Islet precursor cell (in vitro differentiated cells): ENCODE measurements around the gene NPDC1.
A peak's percentile ranks its signal among the peaks of the same experiment; 100 is the strongest.

Source experiments
- DNase-seq: peaks from one replicate; pipeline ENCODE4 v3.0.0-alpha.2; 2018

Gene NPDC1

DNA sequence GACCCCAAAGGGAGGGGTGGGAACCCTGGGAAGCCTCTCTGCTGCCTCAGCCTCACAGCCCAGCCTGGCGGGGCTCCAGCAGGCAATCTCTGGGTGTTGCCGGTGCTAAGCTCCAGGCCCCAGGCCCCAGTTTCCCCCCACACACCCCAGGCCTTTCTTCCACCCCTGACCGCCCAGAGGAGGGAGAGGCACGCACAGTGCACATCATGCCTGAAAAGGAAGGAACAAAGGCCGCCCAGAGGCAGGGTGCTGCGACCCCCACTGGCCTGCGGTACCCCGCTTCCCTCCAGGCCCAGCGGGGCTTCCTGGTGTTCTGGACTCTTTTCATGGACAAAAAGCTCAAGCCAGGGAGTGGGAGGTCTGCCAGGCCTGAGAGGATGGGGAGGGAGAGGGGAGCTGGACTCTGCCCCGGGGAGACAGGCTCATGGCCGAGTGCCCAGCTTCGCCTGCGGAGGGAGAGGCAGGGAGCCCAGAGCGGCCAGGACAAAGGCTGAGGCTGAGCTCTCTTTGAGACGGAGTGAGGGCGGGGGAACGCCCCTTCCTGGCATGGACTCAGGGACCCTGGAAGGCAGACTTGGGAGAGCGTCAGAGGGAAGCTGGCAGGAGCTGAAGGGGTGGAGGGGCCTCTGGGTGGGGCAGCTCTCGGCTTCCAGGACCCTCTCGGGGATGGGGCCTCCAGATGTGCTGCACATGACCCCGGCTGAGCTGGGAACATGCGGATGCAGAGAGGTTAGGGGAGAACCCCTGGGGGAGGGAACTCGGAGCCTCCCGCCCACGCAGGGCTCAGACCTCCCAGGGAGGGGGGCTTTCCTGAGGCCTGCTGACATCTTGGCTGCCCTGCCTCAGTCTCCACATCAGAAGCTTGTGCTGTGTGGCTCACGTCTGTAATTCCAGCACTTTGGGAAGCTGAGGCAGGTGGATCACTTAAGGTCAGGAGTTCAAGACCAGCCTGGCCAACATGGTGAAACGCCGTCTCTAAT, 9.7 kb upstream of the NPDC1 start:
- no peak for DNase-seq

DNA sequence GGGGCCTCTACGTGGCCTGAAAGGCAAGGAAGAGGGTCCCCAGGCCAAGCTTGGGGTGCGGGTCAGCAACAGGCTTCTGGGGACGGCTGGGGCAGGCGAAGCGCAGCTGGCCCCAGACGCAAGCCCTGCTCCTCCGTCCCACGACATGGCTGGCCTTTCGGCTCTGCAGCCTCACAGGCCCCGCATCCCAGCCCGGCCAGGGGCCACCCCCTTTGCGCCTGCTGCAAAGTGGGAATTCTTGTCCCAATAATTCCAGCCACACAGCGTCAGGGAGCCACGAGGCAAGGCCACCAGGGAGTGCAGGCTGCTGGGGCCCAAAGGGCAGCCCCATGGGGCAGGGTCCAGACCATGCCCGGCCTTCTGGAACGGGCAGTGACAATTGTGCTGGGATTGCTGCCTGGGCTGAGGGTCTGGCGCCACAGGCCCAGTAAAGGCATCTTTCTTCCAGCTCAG, 9.0 kb upstream of the NPDC1 start:
- no peak for DNase-seq

DNA sequence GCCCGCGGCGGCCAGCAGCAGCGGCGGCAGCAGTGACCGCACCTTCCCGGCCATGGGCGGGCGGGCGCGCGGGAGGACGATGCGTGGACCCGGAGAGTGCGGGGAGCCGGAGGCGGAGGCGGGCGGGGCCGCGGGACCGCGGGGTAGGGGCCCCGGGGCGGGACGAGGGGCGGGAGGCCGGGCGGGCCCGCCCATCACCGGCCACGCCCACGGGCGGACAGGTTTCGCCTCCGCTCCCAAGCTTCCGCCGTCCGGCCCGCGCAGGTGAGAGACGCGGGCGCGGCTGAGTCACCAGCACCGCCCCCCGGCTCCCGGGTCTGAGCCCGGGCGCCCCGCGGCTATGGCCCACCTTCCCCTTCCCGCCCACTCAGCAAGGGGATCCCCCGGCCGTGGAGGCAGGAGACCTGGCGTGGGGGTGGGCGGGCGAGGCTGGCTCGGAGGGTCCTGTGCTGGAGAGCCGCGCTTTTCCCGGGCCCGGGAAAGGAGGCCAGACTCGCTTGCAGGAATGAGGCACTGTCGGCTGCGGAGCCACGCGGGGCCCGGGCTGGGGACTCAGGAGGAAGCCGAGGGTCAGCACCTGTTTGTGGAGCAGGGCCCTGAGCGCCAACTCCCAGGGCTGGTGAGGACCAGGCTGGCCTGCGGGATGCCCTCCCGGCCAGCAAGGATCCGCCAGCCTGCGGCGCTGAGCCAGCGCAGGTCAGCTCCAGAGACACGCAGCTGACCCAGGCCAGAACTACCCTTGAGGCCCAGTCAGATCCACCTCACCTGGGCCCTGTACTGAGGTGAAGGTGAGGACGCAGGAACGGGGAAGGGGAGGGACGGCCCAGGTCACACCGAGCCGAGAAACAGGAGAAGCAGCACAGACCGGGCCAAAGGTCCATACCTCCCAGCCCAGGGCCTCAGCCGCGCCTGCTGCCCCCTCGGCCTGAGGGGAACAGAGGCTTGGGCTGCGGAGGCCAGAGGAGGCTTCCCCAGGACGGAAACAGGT, 8.3 kb upstream of the NPDC1 start, which contains the start of gene ENTPD2:
Gene ENTPD2 (minus strand): TSS at position 118 of the 988 bp plus-strand sequence. CDS start 64 bp downstream, at position 54.
- peak; percentile 78 for DNase-seq

DNA sequence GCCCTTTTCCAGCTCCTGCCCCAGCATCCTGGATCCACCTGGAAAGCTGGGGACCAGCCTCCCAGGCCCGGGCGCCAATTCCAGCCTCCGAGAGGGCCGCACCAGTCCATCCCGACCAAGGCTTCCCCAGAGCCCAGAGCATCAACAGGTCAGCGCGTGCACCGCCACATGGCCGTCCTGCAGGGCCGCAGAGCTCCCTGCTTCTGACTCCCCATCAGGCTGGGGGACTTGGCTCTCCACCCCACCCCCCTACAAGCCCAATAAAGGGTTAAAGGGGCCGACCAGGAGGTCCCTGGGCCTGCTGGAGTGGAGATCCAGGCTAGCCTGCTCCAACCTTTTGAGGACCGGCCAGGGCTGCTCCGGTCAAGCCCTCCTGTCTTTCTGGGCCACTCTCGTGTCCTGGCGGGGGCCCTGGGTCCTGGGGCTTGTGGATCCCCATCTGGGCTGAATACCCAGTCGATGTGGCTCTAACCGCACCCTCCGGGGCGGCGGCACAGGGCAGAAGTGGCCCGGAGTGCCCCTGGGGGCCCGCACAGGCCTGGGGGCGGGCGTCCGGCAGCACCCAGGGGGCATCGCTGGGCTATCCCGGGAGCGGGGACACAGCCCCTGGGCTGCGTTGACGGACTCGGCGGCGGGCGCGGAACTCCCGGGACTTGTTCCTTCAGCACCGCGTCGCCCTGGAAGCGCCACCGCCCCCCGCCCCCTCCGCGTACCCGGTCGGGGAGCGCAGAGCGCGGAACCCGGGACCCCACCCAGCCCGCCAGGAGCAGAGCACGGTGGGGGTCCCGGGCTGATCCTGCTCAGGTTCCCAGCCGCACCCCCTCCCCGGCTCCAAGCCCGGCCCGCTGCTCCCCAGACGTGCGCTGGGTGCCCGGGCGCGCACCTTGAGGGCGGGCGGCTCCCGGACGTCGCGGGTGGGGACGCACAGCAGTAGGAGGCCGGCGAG, 7.3 kb upstream of the NPDC1 start:
- DNase-seq: no peak

DNA sequence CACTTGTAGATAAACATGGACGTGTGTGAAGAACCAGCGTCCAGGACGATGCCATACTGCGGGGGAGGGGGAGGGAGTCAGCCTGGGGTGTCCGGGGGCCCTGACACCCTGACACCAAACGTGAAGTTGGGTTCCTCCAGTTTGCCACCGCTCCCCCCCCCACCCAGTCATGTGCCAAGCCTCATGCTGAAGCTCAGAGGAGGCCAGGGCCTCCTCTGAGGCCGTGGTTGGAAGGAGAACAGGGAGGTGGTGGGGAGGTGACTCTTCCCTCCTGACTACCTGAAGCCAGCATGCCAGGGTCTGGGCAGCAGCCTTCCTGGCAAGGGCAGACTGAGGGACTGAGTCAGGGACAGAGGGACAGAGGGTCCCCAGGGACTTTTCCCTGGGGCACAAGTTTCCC, 6.3 kb upstream of the NPDC1 start:
- no peak for DNase-seq

DNA sequence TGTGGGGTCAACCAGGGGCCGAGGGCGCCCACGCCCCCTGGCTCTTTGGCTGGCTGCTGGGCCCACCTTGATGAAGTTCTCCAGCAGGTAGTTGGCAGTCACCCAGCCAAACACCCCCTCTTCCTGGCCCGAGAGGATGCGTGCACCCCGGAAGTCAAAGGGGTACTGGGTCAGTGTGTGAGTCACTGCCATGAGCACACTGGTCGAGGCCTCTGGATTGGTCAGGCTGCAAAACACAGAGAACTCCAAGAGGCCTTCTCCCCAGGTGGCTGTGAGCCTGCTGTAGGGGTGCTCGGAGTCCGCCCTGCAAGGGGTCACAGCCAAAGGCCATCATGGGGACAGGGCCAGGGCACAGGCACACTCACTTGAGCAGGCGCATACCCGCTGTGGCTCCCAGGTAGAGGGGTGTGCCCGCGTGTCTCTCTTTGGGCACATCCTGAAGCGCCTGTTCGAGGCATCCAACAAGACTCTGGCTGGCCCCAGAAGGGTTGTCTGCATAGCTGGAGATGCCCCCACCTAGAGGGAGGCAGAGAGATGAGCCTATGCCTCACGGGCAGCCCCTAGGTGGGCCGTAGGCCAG, 5.3 kb upstream of the NPDC1 start:
- no peak for DNase-seq

DNA sequence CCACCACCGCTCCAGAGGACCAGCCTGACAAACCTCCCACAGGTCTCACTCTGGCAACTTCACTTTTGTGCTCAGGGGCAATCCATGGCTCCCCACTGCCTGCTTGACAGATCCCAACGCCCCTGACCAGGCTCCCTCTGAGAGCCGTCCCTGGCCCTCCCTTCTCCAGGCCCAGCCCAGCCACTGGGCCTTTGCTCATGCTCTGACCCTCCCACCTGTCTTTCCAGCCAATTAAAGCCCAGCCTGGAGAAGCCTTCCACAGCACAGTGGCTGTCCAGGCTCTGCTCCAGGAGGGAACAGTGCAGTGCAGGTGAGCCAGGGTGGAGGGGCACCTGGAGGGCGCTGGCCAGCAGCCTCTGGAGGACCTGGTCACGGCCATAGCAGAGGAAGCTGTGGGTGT, 4.6 kb upstream of the NPDC1 start:
- DNase-seq: no peak

DNA sequence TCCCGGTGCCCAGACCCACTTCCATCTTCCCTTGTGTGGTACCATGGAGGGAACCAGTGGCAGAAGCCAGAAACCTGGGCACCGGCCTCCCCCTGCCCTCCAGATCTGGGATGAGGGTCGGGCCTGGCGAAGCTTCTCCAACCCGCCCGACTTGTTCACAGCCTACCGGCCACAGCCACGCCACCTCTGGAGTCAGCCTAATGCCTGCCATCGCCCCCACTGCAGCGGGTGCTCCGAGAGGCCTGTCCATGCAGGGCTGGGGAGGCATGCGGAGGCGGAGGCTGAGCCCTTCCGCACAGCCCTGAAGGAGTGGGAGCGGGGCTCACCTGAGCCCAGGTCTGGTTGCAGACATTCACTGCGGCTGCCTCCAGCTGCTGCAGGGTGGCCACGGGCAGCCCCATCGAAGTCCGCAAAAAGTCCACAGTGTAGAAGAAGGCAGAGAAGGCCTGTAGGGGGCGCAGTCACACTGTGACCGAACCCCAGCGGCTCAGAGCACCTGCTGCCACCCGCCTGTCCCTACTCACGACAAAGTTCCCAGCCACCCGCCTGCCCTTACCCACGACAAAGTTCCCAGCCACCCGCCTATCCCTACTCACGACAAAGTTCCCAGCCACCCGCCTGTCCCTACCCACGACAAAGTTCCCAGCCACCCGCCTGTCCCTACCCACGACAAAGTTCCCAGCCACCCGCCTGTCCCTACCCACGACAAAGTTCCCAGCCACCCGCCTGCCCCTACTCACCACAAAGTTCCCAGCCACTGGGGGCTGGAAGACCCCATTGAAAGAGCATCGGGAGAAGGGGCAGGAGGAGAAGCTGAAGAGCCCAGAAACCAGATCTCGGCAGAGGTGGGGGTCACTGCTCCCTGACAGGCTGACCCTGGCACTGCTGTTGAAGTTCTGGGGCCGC, 3.8 kb upstream of the NPDC1 start:
- peak; percentile 80 for DNase-seq

DNA sequence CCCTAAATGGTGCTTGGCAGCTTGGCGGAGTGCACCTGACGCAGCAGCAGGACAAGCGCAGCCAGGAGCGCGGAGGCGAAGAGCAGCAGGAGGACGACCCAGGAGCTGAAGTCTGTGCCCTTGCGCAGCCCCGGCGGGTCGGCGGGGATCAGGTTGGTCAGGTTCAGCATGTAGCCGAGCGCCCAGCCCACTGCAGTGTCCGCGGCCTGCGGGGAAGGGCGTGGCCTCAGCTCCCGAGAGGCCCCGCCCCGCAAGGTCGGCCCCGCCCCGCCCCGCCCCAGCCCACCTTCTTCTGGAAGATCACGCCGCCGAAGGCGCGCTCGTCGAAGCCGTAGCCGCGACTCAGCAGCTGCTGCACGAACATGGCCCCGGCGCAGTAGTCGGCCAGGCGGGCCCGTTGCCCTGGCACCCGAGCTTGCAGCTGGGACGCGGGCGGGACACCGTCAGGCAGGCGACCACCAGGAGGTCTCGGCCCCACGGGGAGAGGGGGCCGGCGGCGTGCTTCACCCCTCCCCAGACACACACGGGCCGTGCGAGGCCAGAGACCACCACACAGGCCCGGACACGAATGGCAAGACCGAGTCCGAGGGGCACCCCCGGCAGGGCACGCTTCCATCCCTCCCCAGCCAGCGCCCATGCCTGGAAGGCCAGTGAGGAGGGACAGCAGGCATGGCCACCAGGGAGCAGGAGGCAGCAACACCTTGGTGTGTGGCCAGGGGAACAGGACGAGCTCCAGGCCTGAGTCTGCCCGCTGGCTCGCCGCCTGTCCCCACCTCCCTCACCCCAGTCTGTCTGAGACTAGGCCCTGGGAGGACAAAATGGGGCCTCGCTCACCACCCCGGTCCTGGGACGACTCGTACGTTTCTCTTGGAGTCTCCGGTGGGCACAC, 2.9 kb upstream of the NPDC1 start:
- peak; percentile 72 for DNase-seq

DNA sequence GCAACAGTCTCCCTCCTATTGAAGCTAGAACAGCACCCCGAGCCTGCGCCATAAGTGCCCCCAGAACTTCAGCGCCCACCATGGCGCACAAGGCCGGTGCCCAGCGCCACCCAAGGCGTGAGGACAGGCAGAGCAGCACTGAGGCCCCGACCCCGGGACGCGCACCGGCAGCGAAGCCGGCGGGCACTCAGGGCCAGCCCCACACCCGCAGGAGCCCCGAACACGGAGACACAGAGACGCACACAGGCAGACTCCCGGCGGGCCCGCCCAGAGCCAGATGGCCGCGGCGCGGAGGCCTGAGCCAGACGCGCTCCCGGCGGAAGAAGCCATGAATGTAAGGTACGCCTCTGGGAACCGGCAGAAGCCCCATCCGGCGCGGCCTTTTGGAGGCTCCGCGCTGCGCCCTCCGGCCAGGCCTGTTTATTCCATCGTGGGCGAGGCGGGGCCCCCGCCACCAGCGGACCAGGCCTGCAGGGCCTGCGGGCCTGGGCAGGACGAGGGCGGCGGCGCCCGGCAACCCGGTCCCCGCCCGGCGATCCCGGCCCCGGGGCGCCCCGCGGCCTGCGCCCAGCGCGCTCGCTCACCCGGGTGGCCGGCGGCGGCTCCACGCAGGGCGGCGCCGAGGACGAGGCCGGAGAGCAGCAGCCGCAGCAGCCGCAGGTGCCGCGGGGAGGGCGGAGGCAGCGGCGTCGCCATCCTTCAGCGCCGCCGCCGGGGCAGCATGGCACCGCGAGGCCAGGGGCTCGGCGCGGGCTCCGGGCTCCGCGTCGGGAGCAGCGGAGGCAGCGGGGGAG, 486 bp downstream of the NPDC1 start:
- peak; percentile 71 for DNase-seq

DNA sequence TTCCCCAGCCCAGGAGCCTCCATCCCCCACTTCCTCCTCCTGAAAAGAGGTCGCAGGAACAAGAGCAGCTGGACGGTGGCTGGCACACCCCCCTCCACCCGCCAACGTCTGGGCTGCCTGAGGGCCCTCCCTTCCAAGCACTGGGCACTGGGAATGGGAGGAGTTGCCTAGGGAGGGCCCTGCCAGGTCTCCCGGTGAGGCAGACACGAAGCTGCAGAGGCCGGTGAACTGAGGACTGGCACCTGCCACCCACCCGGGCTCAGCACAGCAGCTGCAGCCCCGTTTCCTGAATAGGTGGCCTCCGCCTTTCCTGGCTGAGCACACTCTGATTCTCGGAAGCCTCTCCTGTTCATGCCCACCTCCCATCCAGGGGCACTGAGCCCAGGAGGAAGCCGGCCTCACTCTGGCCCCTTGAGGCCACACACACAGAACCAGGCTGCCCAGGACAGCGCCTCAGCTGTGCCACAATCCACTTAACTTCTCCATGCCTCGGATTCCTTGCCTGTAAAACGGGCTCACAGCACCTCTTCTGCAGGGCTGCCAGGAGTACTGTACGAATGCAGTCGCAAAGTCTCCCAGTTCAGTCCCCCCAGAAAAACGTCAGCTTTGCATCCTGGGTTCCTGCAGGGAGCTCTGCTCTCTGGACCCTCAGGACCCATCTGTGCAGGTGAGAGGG, 1.3 kb downstream of the NPDC1 start:
- DNase-seq: no peak

DNA sequence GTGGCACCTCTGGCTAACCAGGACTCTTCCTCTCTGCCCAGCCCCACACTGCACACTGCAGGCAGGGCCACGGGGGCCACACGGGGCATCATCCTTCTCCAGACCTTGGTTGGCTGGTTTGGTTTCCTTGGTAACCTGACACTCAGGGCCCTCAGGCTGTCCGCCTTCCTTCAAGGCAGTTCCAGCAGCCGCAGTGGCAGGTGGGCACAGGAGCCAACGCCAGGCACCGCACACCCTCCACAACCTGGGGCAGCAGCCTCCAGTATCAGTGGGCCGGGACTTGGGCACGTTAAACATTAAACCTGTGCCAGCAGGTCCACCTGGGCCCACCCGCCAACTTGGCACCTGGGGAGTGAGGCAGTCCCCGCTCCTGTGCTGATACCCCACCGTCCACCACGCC, 1.9 kb downstream of the NPDC1 start:
- DNase-seq: no peak

DNA sequence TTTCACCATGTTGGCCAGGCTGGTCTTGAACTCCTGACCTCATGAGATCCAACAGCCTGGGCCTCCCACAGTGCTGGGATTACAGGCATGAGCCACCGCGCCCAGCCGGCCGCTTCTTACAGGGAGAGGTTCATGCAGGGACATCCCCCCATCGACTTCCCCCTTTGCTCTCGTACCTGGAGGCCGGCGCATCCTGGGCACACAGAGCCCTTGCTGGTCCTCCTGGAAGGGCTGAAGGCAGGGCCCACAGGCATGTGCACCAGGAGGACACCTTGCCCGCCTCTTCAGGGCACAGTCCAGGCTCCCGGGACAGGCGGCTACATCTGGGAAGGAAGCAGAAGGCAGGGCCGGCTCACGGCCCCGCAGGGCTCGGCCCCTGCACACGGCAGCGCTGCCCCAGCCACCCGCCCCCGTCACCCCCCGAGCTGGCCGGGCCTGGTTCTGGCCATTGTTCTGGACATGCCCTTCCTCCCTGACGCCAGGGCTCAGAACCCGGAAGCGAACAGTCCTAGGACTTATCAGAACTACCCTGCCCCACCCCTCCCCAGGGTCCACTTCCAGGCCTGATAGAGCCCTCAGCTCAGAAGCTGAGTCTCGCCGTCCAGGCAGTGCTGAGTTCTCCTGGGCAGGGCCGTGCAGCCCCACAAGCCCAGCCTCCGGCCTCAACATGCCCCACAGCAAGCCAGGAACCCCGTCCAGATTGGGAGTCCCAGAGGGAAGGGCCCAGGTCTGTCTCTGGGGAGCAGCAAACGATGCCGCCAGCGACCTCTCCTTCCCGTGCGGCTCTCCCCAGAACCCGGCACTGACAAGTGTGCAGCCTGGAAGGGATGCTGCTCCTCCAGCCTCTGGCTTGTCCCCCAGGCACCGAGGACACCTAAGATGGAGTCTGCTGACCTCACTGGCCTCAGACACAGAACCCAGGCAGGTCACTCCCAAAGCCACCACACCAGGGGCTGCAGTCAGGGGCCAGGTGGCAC, 2.9 kb downstream of the NPDC1 start:
- DNase-seq: no peak

DNA sequence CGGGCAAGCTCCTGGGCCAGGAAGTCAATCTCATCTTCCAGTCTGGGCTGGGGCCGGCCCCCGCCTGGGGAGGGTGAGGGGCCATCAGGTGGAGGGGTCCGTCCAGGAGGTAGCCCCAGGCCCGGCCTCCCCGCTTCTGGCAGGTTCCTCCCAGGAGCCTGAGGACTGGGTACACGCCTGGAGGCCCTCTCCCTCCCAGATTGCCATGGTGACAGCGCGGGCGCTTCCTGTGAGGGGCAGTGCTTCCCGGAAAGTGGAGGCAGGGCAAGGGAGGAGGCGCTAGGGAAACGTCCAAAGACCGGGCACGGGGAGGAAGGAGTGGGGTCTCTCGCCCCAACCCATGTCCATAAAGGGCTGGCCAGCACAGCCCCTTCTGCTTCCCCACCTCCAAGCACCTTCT, 4.9 kb downstream of the NPDC1 start:
- no peak for DNase-seq

DNA sequence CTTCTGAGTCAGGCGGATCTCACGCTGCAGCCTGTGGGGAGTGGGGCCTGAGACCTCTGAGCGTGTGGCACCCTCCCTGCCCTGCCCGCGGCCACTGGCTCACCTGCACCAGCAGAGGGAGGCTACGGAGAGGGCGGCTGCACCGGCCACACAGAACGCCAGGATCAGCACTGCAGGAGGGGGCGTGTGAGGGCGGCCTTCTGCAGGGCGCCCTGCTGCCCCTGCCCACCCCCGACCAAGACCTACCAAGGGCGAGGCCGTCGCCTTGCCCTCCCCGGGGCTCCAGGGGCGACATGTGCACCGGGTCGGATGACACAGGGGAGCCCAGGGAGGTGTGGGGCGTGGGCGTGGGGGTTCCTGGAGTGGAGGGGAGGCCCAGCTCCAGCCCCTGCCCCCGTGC, 5.4 kb downstream of the NPDC1 start:
- no peak for DNase-seq

DNA sequence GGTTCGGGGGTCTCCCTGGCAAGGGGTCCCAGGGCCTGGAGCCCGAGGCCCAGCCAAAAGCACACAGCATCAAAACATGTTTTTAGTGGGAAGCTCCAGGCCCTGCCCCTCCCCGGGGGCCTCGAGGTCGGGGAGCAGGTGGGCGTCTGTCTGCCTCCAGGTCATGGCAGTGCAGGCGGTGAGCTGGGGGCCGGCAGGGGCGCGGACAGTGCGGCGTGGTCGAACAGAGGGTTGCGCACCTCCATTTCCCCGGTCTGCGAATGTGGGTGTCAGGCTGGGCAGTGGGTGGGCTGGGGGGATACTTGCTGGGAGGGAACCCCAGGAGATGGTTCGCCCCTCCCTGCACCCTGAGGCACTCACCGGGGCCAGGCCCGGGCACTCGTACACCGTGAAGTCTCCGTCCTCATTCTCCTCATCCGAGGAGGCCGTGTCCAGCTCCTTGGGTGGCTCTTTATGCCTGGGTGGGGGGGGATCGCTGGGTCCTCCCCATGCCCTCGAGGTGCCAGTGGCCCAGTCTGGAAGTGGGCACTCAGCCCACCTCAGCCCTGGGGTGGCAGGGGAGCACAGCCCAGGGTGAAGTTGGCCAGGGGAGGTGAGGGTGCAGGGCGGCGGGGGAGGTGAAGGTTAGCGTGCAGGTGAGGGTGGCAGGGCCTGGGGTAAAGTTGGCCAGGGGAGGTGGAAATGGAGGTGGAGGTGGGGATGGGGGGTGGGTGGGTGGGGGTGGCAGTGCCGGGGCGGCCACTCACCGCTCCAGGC, 6.2 kb downstream of the NPDC1 start:
- DNase-seq: no peak
